Measurements from ENCODE around the gene FCN1. TPM values are rescaled to one million over a fixed set of nuclear protein-coding genes. Genes with fewer than 3 reads are reported as not detected.

The FCN1 gene
- not detected in 2 replicates for total RNA-seq (2014; rRNA removed; shearing (Covaris generic); ENCODE audit: low replicate concordance)

DNA sequence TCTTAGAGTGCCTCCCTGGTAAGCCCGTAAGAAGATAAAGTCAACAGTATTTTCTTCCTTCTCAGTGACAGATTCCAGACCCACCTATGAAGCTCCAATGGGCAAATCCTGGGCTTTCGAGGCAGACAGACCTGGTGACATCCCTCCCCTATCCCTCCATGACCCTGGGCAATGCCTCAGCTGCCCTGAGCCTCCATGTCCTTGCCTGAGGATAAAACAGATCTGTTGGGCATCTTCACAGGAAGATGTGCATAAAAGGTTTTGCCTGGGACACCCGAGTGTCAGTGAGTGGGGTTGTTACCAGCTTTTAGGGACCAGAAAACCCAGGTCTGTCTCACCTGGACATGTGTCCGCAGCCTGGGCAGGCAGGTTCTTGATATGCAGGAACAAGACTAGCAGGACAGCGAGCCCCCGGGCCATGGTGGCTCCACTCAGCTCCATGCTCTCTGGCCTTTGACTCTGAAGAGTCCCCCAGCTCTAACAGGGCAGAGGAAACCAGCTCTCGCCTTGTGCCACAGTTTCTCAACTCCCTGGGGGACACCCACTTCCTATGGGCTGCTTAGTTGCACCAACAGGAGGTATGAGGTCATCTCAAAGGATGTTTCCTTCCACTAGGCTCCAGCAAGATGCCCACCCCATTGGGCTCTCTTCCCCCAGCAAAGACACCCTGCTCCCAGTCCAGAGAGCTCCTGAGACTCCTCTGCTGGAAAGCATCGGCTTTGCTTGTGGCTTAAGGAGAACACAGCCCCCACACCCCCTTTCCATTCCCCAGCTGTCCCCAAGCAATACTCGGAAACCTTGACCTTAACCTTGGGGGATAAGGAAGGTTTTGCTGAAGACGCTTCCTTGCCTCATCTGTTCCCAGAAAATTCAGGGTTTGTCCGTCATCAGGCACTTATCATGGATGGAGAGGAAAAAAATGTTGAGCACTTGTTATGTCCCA is at the start of gene FCN1:
Gene FCN1 (minus strand): TSS at position 482 of the 943 bp plus-strand sequence. CDS start 41 bp downstream, at position 441.
- DNase-seq (ENCODE audit: low read depth), result no peak
- in situ Hi-C loops (cut with HindIII; ENCODE audit: low pct_unique_long_range_greater_than_20kb, low sequenced_read_pairs), result no loop called here

DNA sequence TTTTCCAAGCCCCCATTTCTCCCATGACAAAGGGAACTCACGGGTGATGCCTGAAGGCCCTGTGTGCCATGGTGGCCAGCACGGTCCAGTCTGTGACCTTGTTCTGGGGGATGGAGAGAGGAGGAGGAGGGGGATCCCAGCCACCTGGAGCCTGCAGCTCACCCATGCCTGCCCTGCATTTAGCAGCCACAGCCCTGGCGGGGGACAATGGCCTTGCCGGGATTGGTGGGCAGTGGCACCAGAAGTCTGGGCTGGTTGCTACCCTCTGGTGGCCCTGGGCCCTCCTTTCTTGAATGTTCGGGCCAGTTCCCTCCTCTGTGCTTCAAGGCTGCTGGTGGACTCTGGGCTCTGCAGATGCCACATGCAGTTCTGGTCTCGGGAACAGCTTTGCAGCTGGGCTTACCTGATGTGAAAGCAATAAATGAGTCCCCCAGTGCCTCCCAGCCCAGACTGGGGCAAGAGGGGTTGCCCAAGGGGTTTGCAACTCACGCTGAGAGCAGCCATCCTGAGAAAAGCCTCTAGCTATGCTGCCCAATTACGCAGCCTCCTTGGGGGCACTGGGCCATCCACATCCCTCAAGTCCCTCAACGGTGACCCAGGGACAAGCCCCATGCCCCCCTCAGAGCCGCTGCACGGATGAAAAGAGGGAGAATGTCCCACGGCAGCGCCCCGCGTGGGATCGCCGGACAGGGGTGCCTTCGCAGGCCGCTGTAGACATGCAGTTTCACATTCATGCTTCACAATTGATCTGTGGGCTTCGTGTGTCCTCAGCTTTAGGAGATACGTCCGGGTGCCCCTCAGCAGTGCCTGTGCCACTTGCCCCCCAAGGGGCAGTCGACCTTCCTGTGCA is 49.2 kb upstream of the FCN1 start:
- in situ Hi-C loops (cut with HindIII; ENCODE audit: low pct_unique_long_range_greater_than_20kb, low sequenced_read_pairs), result no loop called here

DNA sequence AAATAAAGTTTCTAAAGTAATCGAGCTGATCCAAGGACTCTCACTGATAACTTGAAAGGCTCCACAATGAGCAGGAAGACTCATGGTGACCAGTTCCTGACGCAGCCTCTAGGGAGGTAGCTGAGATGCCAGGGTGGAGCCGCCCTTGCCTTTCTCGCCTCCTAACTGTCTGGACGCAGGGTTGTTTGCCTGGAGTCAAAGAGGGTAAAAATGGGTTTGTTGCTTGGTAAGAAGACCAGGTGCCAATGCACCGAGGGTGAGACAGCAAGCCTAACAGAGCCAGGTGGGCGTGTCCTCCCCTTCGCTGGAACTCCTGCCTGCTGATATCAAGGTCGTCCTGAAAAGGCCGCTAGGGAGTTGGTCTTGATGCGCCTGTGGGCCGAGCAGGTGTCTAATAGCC is 48.6 kb upstream of the FCN1 start:
- in situ Hi-C loops (cut with HindIII; ENCODE audit: low pct_unique_long_range_greater_than_20kb, low sequenced_read_pairs), result no loop called here

More for the DNA sequence above, 49.2 kb upstream of the FCN1 start:
- no peak for DNase-seq (ENCODE audit: low read depth)

DNA sequence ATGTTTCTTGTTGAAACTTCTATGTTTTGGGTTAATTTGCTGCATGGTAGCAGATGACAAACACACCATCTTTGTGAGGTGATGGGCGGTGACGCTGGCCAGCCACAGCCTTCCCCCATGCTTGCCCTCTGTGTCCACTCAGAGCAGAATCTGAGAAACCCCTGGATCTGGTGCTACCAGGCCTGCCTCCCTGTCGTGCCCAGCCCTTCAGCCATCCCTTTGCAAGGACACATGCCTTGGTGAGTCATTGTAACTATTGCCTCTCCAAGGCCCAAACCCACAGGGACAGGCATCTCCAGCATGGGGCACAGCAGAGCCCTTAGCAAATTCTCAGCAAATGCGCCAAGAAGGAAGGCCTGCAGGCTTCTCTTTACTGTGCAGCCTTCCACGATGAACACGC is 48.1 kb upstream of the FCN1 start:
- in situ Hi-C loops (cut with HindIII; ENCODE audit: low pct_unique_long_range_greater_than_20kb, low sequenced_read_pairs), result no loop called here
- DNase-seq (ENCODE audit: low read depth), result no peak

More for the DNA sequence above, 48.6 kb upstream of the FCN1 start:
- no peak for DNase-seq (ENCODE audit: low read depth)

DNA sequence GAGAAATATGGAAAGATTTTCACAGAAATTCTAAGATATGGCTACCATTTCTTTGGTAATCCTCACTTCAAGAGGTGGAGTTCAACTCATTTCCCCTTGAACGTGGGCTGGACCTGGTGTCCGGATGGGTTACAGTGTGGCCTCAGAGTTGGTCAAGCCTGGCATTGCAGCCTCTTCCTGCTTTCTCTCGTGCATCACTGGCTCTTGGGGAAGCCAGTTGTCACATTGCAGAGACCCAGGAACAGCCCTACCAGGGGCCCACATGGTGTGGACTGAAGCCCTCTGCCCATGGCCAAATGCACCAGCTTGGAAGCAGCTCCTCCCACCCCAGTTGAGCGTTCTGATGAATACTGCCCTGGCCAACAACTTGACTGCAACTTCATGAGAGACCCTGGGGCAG is 47.7 kb upstream of the FCN1 start:
- in situ Hi-C loops (cut with HindIII; ENCODE audit: low pct_unique_long_range_greater_than_20kb, low sequenced_read_pairs), result no loop called here
- no peak for DNase-seq (ENCODE audit: low read depth)

DNA sequence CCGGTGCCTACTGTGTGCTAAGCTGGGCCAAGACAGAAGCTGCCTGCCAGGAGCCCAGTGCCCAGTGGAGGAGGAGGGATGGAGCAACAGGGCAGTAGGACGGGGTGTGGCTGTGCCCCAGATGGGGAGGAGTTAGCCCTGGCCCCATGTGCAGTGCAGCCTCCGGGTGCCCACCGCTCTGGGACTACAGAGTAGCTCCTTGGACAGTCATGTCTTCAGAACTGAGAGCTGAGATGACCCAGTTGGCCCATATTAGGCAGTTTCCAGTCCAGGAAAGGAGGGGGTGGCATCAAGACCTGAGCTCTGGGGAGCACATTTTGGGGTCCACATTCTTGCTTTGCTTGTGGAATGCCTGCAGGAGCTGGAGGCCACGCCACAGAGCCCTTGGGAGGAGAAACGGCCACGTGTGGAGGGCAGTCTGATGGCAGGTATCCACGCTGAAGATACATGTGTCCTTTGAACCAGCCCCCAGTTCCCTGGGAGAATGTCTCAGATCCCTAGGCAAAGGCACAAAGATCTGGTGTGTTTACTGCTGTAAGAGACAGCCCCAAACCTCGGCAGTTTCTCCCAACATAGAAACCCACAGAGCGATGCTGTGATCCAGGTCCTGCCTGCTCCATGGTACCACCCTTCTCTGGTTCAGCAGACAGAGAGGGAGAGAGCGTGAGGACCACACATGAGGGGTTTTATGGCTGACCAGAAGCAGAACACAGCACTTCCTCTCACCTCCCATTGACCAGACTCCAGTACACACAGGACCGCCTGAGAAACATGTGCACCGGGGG is 46.8 kb upstream of the FCN1 start:
- in situ Hi-C loops (cut with HindIII; ENCODE audit: low pct_unique_long_range_greater_than_20kb, low sequenced_read_pairs), result no loop called here
- no peak for DNase-seq (ENCODE audit: low read depth)

DNA sequence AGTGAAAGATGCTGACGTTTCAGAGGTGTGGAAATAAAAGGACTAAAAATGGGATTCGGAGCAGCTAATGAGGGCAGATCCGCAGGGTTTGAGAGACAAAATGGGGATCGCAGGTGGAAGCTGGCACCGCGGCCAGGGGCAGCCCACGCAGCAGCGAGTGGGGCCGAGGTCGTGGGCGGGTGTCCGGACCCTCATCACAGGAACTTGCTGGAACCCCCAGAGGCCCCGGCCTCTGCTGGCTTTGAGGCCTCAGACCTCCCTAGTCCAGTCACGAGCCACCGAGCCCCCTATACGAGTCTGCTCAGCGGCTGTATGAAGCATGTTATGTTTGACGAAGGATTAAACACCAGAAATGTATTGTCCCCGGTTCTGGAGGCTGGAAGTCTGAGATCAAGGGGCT is 45.8 kb upstream of the FCN1 start:
- no peak for DNase-seq (ENCODE audit: low read depth)
- in situ Hi-C loops (cut with HindIII; ENCODE audit: low pct_unique_long_range_greater_than_20kb, low sequenced_read_pairs), result no loop called here

DNA sequence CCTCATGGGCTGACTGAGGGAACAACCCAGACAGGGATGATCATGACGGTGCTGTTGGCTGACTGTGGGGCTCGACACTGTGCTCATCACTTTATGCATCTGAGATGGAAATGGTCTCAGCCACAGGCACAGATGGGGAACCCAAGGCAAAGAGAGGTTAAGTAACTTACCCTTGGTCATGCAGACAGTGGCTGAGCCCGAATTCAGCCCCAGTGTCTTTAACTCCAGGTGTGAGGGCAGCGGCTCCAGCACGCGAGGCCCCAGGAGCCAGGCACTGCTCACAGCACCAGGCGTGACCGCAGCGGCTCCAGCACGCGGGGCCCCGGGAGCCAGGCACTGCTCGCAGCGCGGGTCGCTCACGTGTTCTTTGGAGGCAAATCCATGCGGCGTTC is 45.3 kb upstream of the FCN1 start:
- no peak for DNase-seq (ENCODE audit: low read depth)

DNA sequence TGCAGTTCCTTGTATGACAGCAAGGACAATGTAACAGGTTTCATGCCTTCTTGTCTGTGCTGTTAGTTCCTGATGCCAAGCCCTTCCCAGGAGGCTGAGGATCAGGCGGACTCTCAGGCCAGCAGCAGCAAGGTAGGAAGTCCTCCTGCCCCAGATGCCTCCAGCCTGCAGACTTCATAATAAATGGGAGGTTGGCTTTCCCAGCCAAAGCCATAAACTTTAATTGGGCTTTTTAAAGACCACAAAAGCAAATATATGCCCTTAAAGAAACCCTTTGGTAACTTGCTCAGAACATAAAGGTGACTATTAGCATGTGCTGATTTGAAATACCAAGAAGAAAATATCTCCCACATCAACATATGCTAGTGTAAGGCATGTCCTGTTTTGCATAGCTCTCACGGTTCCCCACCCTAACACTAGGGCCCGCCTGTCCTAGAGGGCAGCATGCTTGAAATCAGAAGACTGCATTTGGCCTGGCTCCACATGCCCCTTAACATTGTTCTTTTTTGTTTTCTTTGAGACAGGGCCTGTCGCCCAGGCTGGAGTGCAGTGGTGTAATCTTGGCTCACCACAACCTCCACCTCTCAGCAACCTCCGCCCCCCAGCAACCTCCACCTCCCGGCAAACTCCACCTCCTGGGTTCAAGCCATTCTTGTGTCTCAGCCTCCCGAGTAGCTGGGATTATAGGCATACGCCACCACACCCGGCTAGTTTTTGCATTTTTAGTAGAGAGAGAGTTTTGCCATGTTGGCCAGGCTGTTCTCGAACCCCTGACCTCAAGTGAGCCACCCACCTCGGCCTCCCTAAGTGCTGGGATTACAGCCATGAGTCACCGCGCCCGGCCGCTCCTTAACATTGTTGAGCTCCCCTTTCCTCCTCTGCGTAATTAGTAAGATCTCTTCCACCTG is 44.6 kb upstream of the FCN1 start:
- in situ Hi-C loops (cut with HindIII; ENCODE audit: low pct_unique_long_range_greater_than_20kb, low sequenced_read_pairs), result no loop called here

More for the DNA sequence above, 45.3 kb upstream of the FCN1 start:
- in situ Hi-C loops (cut with HindIII; ENCODE audit: low pct_unique_long_range_greater_than_20kb, low sequenced_read_pairs), result no loop called here

DNA sequence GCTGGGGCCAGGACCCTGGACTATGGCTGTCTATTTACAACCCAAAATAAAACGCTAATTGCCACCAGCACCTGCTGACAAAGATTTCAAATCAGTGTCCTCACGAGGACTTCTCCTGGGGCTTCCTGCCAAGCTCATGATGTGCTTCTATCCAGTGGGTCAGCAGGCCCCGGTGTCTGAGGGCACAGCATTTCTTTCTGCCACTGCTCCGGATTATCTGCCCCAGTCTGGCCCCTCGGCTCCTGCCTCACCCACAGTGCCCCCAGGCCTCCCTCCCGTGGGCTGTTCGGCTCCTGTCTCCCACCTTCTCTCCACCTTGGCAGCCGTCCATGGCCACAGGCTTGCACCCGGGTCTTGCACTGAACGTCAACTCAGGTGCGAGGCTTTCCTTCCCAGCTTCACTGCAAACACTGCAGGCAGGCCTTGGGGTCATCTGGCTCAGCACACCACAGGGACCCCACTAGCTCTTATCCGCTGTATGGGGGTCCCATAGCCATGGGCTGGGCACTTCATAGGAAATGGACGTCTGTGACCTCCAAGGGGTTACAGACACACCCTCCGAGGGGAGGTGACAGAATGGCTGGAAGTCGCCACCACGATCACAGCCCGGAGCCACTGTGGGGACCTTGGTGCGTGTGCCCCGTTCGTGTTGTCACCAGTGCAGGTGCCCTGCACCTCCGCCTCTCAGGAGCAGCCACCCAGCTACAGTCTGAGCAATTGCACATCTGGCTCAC is 43.8 kb upstream of the FCN1 start:
- in situ Hi-C loops (cut with HindIII; ENCODE audit: low pct_unique_long_range_greater_than_20kb, low sequenced_read_pairs), result no loop called here

More for the DNA sequence above, 44.6 kb upstream of the FCN1 start:
- DNase-seq (ENCODE audit: low read depth), result no peak

DNA sequence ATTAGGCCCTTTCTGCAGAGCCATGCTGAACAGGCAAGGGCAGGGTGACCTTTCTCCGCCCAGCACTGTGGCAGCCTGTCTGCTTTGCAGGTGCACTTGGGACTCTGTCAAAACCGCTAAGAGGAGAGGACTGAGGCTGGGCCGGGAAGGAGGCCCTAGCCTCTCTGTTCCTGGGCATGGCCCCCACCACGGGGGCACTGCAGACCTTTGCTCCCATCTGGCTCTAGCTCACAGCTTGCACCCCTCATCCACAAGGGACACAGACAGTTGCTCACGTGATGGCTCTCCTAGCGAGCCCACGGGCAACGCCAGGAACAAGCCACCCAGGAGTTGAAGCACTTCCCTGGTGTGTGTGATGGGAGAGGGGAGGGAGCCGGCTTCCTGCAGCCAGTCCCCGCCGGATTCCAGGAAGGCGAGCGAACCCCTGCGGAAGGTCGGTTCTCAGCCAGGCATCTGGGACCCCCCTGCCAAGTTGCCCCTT is 43.0 kb upstream of the FCN1 start:
- DNase-seq (ENCODE audit: low read depth), result no peak
- in situ Hi-C loops (cut with HindIII; ENCODE audit: low pct_unique_long_range_greater_than_20kb, low sequenced_read_pairs), result no loop called here

More for the DNA sequence above, 43.8 kb upstream of the FCN1 start:
- no peak for DNase-seq (ENCODE audit: low read depth)

DNA sequence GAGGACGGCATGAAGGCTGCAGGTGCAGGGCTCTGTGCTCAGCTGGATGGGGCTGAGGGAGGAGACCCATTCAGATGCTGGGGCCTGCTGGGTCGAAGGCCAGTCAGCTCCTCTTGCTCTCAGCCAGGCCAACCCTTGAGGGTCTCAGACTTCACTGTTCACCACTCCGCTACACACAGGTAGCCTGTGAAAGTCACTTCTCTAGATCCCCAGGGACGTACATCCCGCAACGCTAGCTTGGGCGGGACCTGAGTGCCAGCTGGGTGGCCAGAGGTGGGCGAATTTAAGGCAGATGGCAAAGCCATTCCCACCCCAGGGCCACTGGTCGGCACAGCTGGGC is 42.2 kb upstream of the FCN1 start:
- no peak for DNase-seq (ENCODE audit: low read depth)
- in situ Hi-C loops (cut with HindIII; ENCODE audit: low pct_unique_long_range_greater_than_20kb, low sequenced_read_pairs), result no loop called here

DNA sequence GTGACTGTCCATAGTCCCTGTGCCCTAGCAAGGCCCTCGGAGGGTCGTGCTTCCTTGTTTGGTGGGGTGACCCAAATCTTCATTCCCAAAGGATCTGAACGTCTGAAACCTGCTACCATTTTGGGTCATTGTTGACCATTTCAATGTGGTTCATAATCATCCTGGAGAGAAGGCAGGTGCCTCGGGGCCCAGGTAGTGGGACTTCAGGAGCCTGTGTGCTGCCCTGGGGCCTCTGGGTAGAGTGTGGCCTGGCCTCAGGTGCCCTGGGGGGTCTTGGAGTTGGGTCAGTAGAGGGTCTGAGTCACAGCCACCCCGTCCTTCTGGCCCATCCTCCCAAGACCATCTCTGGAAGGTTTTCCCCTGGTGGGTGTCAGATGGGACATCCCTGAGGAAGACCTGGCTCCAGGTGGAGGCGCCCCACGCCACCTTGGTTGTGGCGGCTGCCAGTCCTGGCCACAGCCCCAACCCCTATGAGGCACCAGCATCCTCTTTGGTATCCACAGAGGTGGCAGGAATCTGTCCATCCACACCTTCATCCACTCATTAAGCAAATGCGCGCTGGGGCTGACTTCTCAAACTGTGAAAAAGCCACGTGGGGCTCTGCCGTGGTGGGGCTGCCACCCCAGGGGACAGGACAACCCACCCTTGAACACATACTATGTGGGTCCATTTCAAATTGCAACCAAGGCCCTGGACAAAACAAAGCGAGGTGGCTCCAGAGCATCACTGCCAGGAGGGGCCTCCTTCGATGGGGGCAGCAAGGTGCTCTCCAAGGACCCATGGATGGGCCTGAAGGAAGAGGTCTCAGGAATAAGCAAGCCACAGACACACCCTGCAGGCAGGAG is 41.6 kb upstream of the FCN1 start:
- no peak for DNase-seq (ENCODE audit: low read depth)
- in situ Hi-C loops (cut with HindIII; ENCODE audit: low pct_unique_long_range_greater_than_20kb, low sequenced_read_pairs), result no loop called here

DNA sequence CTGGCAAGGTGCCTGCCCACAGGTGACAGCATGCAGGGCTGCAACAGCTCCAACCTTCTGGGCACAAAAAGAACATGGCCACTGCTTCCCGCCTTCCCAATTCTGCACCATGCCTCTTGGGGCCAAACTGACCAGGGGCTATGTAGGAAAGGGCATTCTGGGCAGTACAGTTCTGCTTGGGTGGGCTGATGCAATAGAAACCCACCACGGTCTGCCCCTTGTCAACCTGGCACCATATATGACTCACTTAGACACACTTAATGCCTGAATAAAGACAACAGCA is 40.2 kb upstream of the FCN1 start:
- in situ Hi-C loops (cut with HindIII; ENCODE audit: low pct_unique_long_range_greater_than_20kb, low sequenced_read_pairs), result no loop called here
- DNase-seq (ENCODE audit: low read depth), result no peak

DNA sequence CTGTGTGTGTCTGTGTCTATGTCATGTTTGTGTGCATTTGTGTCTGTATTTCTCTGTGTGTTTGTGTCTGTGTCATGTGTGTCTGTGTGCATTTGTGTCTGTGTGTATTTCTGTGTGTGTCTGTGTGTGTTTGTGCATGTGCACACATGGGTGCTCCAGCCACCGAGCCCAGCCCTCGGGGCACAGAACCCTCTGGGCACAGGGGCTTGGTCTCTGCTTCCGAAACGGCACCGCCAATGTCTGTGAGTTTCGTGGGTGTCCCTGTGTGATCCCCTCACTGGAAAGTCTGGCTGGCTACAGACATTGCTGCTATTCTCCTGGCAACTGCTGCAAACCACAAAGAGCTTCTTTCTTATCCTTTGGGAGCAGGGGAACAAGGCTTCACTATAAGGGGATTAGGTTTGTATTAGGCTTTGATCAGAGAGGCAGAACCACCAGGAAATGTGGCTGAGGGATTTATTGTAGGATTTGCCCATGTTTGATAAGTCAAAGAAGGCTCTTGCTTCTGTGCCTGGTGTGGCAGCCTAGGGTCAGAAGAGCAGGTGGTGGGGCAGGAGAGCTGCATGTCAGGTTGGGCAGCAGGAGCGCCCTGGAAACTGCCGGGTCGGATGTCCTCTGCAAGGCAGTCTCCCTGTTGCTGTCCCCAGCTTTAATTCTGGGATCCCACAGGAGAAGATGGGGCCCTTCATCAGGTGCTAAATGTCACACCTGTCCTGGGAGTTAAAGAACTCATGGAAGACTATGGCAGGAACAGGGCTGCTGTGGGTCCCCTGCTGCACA is 39.6 kb upstream of the FCN1 start:
- no peak for DNase-seq (ENCODE audit: low read depth)
- in situ Hi-C loops (cut with HindIII; ENCODE audit: low pct_unique_long_range_greater_than_20kb, low sequenced_read_pairs), result no loop called here

All from Caki2 (cell line).